HEK293 (cell line): Measurements from ENCODE around the gene SPINK1.

Source experiments
- CTCF ChIA-PET: fragments of 350-600 bp; formaldehyde crosslinking; extraction: SDS; loops from one replicate; lab custom pipeline; 2021; ENCODE audit warnings: antibody characterized with exemption; lab: Yijun Ruan, JAX
- POLR2A ChIA-PET: fragments of 300-600 bp; formaldehyde crosslinking; extraction: SDS; loops from one replicate; lab custom pipeline; 2020; ENCODE audit warnings: antibody characterized with exemption, inconsistent platforms; lab: Yijun Ruan, JAX
- H3K27ac ChIP-seq: fragments of 200-500 bp; sonication (Bioruptor generic); 2 replicates; pipeline ENCODE4 v1.5.1; 2014; ENCODE audit warnings: low read depth, low read length, control low read depth, inconsistent platforms; ENCODE audit errors: extremely low read depth
- H3K36me3 ChIP-seq, 2 experiments: fragments of 200-500 bp in 1 of 2; sonication (Bioruptor generic) in 1 of 2; 1 replicate in 1 of 2; 2 replicates in 1 of 2; pipeline ENCODE4 v1.5.1; 2014 to 2017; ENCODE audit warnings: inconsistent platforms in 2 of 2, low read length in 2 of 2; ENCODE audit not compliant: control insufficient read depth in 2 of 2, insufficient read depth in 1 of 2
- H3K4me1 ChIP-seq: fragments of 200-500 bp; sonication (Bioruptor generic); 2 replicates; pipeline ENCODE4 v1.5.1; 2014; ENCODE audit warnings: mild to moderate bottlenecking, low read length, inconsistent platforms; ENCODE audit not compliant: control insufficient read depth, insufficient read depth
- H3K4me3 ChIP-seq: 2 replicates; pipeline ENCODE4 v1.5.1; 2011; ENCODE audit warnings: low read depth, mild to moderate bottlenecking, control low read depth, low read length, moderate library complexity
- H3K9me3 ChIP-seq: fragments of 200-500 bp; sonication (Bioruptor generic); 2 replicates; pipeline ENCODE4 v1.5.1; 2014; ENCODE audit warnings: low read depth, low read length, inconsistent platforms; ENCODE audit not compliant: control insufficient read depth, insufficient read depth
- BCL11A ChIP-seq: fragments of 450-650 bp; formaldehyde crosslinking; IDR thresholded peaks from 2 replicates; pipeline ENCODE4 v1.5.1; 2016; ENCODE audit warnings: low read depth, missing biosample characterization, missing genetic modification characterization
- BCL11B ChIP-seq: fragments of 450-650 bp; formaldehyde crosslinking; IDR thresholded peaks from 2 replicates; pipeline ENCODE4 v1.5.1; 2016; ENCODE audit warnings: low read depth, missing biosample characterization, missing genetic modification characterization
- FEZF1 ChIP-seq: fragments of 450-650 bp; formaldehyde crosslinking; IDR thresholded peaks from 2 replicates; pipeline ENCODE4 v1.5.1; 2016; ENCODE audit warnings: missing biosample characterization, missing genetic modification characterization
- HOXC10 ChIP-seq: sonication (generic); formaldehyde crosslinking; IDR thresholded peaks from 2 replicates; pipeline ENCODE4 v1.8.1; 2023; ENCODE audit warnings: mild to moderate bottlenecking, missing genetic modification reagents
- PRDM2 ChIP-seq: fragments of 450-650 bp; formaldehyde crosslinking; IDR thresholded peaks from 2 replicates; pipeline ENCODE4 v1.5.1; 2016; ENCODE audit warnings: missing biosample characterization, missing genetic modification characterization, borderline replicate concordance
- WT1 ChIP-seq: fragments of 450-650 bp; formaldehyde crosslinking; IDR thresholded peaks from 2 replicates; pipeline ENCODE4 v1.5.1; 2016; ENCODE audit warnings: missing biosample characterization, missing genetic modification characterization
- ZNF112 ChIP-seq: fragments of 450-650 bp; formaldehyde crosslinking; IDR thresholded peaks from 2 replicates; pipeline ENCODE4 v1.5.0; 2017; ENCODE audit warnings: missing biosample characterization, missing genetic modification characterization
- ZNF138 ChIP-seq: fragments of 450-650 bp; formaldehyde crosslinking; IDR thresholded peaks from 2 replicates; pipeline ENCODE4 v1.5.1; 2016; ENCODE audit warnings: missing biosample characterization, missing genetic modification characterization, borderline replicate concordance
- ZNF366 ChIP-seq: fragments of 450-650 bp; formaldehyde crosslinking; conservative IDR thresholded peaks from 2 replicates; pipeline ENCODE4 v1.5.1; 2016; ENCODE audit warnings: missing biosample characterization, missing genetic modification characterization
- ZNF449 ChIP-seq: fragments of 450-650 bp; formaldehyde crosslinking; IDR thresholded peaks from 2 replicates; pipeline ENCODE4 v1.5.1; 2017; ENCODE audit warnings: missing biosample characterization, mild to moderate bottlenecking, missing genetic modification characterization, moderate library complexity
- ZNF473 ChIP-seq: fragments of 450-650 bp; formaldehyde crosslinking; IDR thresholded peaks from 2 replicates; pipeline ENCODE4 v1.5.1; 2017; ENCODE audit warnings: missing biosample characterization, missing genetic modification characterization
- ZNF558 ChIP-seq: fragments of 450-650 bp; formaldehyde crosslinking; IDR thresholded peaks from 2 replicates; pipeline ENCODE4 v1.5.1; 2016; ENCODE audit warnings: missing biosample characterization, missing genetic modification characterization
- TF ChIP-seq, protein P1 (sequence below): sonication (generic); formaldehyde crosslinking; IDR thresholded peaks from 2 replicates; pipeline ENCODE4 v1.8.1; 2022; ENCODE audit warnings: mild to moderate bottlenecking, moderate library complexity, missing genetic modification reagents

The SPINK1 gene

DNA sequence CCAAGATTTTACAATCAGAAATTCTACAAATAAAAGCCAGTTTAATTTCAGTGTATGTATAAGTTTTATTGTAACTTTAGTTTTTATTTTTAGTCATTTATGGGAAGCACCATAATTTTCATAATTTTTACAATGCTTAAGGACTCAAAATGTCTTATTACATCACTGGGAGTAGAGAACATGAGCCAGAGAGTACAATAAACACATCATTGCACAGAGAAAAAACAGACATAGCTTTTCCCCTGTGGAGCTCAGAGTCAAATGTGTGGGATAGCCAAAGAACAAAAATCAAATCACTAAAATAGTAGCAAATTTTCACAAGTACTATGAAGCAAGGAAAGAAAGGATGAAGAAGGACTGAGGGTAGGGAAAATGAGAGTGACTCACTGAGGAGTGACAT is 43.4 kb downstream of the SPINK1 start (continued):
- TF ChIP-seq ZNF449 (tag by site-specific recombination) (no peak), ZNF112 (tag by site-specific recombination) (no peak), ZNF473 (tag by site-specific recombination) (no peak), HOXC10 (CRISPR knock-in tag) (no peak)

- H3K4me3 ChIP-seq = no peak overlapping the region
- TF ChIP-seq BCL11A (no peak), PRDM2 (tag by site-specific recombination) (no peak), BCL11B (tag by site-specific recombination) (no peak), FEZF1 (tag by site-specific recombination) (no peak), ZNF558 (tag by site-specific recombination) (no peak), ZNF138 (tag by site-specific recombination) (no peak), WT1 (tag by site-specific recombination) (no peak)
- TF ChIP-seq, protein P1, sequence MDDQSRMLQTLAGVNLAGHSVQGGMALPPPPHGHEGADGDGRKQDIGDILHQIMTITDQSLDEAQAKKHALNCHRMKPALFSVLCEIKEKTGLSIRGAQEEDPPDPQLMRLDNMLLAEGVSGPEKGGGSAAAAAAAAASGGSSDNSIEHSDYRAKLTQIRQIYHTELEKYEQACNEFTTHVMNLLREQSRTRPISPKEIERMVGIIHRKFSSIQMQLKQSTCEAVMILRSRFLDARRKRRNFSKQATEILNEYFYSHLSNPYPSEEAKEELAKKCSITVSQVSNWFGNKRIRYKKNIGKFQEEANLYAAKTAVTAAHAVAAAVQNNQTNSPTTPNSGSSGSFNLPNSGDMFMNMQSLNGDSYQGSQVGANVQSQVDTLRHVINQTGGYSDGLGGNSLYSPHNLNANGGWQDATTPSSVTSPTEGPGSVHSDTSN (CRISPR knock-in tag) = no peak
- CTCF ChIA-PET = no interaction called here
These were observed 45.3 kb downstream of the SPINK1 start for GRCh38 chr5:147786142-147786541.

DNA sequence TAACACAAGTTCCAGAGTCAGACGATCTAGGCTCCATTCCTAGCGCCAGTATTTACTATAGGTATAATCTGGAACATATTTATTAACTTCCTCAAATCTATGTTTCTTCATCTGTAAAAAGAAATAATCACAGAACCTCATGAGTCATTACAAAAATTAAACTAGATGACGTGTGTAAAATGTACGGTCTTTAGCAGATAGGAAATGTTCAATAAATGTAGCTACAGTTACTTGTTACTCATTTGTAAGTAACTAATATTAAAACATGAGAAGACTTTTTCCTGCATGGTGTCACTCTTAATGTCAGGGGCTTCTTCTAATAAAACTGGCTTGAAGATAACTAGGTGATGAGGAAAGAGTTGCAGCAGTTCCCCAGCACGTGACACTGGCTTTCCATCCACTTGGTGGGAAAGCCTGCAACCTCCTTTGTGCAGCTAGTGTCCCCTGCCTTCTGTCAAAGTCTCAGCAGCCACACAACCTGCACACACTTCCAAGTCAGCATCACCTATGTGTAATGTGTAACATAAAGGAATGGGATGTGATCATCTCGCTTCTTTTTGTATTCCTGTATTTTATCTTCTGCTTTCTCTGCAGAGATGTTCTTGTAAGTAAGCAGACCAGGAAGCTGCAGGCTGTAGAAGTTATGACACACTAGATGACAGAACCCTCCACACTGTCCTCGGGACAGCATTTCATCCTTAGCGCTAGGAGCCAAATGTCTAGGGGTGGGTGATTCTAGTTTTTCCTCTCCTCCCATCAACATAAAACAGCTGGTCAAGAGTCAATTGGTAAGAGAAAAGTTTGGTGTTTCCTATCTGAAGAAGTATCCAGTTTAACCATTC is 47.1 kb downstream of the SPINK1 start:
- no peaks in the 10 kb centered on the region for H3K9me3 ChIP-seq
- H3K27ac ChIP-seq = no peak overlapping the region
- POLR2A ChIA-PET = no interaction called here
- no peak for TF ChIP-seq ZNF366
- TF ChIP-seq, all 188 proteins: peak for 0
- H3K36me3 ChIP-seq = no peaks in the 10 kb centered on the region
- peaks cover 27% of the 10 kb centered on the region for H3K4me1 ChIP-seq
- CTCF ChIA-PET = no interaction called here
- H3K4me3 ChIP-seq = no peak overlapping the region

More at GRCh38 chr5:147786142-147786541, 45.3 kb downstream of the SPINK1 start:
- no peak overlapping the region for H3K27ac ChIP-seq
- POLR2A ChIA-PET = no interaction called here
- H3K9me3 ChIP-seq = no peaks in the 10 kb centered on the region
- peaks cover 10% of the 10 kb centered on the region for H3K4me1 ChIP-seq
- H3K36me3 ChIP-seq = no peaks in the 10 kb centered on the region
